Stimulated activated CD8-positive, alpha-beta memory T cell treated with anti-CD3 and anti-CD28 coated beads, Interleukin-4, amount 100 ng/mL, for 24 hours (primary cell): ENCODE data around the gene GIMAP8.
A peak's percentile ranks its signal among the peaks of the same experiment; 100 is the strongest.
"Not testable (repeated sequence)": the region's sequence is repeated elsewhere in the genome, so short reads cannot be mapped to it uniquely, and the experiment has no call there.

Experiments
- DNase-seq: peaks from one replicate; pipeline ENCODE4 v3.0.0-alpha.2; 2020; ENCODE audit warnings: low read depth

Gene GIMAP8

GRCh38 chr7:150514748-150515222 is 64.4 kb downstream of the GIMAP8 start, which contains the start of gene GIMAP7:
Gene GIMAP7 (plus strand): TSS chr7:150514872. CDS start chr7:150519975, 5,103 bp downstream.
- peak; percentile 33 for DNase-seq

DNA sequence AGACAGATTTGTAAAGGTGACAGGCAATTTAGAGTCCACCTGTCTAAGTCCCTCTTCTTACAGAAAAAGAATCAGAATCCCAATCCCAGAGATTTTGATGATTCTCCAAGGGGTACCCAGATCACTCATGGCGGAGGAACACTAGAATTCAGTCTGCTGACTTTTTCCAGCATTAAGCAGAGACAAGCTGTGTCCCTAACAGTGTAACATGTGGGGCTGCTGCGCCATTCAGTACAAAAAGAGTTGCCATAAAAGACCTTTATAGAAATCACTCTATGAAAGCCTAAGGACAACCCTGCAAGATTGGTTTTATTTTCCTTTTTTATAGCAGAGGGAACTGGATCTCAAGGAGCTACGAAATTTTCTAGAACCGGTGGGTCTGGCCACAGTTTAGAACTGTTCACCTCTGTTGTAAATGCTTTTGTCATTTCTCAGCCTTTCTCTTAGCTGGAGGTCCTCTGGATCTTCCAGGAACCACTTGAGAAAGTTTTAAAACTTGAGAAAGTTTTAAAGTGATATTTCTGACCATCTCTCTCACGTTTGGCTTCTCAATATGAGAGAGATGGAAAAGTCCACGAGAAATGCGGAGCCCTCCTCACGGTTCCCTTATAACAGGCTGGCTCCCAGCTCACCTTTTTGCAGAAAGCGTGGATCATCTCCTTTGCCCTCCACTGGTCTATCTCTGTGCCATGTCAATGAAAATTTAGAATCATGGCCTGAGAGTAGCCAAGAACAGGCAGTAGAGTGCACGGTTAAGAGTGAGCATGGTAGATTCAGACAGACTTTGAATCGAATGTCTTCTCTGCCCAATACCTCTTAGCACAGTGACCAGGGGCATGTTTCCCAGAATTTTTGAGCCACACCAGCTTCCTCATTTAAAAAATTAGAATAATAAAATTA is 65.1 kb downstream of the GIMAP8 start:
- DNase-seq = no peak

- DNase-seq = no peak
Observed at GRCh38 chr7:150516956-150517745, 66.7 kb downstream of the GIMAP8 start.

GRCh38 chr7:150519310-150519709 is 68.9 kb downstream of the GIMAP8 start:
- DNase-seq = no peak

GRCh38 chr7:150520145-150520544 is 69.7 kb downstream of the GIMAP8 start:
- DNase-seq = no peak

GRCh38 chr7:150522931-150523330 is 72.5 kb downstream of the GIMAP8 start:
- not testable (repeated sequence) for DNase-seq

- no peak for DNase-seq
Observed at GRCh38 chr7:150524018-150524417, 73.6 kb downstream of the GIMAP8 start.
